Stimulated activated CD4-positive, alpha-beta T cell treated with anti-CD3 and anti-CD28 coated beads, Interleukin-2, amount 100 ng/mL, for 48 hours (primary cell): ENCODE data around the gene CDK5RAP1.

Experiments
- DNase-seq, 2 donors: peaks; one replicate each; pipeline ENCODE4 v3.0.0-alpha.2; 2020

CDK5RAP1 gene

GRCh38 chr20:33332905-33333456 is 68.3 kb downstream of the CDK5RAP1 start:
- DNase-seq: no peak

DNA sequence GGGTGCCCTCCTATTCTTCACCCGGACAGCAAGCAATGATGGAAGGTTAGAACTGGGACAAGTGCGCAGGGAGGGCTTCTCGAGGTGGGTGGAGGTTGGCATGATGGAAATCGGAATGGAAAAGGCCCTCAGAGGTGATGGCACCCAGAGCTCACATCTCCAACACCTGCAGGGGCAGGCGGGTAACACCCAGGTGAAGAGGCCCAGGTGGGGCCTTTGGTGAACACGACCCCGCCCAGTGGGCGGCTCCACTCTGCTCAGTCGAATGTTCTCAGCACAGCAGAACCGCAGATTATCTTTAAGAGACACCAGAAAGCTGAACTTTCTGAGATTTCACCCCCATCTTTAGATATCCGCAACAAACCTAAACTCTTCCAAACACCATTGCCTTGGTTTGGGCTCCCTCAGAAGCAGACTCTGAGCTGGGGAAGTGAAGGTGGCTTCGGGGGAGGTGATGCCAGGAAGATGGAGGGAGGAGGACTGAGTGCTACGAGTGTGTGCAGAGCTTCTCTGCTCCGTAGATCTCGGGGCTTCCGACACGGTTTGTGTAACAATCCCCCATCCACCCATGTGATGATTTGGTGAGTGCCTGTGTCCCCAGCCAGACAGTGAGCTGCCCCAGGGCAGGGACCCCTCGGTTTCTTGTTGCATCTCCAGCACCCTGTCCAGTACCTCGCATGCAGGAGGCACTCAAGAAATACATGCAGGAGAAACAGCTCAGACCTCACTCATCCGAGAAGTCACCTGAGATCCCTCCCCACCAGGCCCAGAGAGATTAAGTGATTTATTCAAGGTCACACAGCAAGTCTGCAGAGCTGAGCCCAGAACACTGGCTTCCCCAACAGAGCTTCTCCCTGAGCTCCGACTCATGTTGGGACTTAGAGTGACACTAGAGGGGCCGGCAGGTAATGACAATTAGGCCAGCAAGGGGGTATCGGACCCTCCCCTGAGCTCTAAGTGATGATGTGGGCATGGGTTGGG is 72.9 kb downstream of the CDK5RAP1 start:
- no peak for DNase-seq

DNA sequence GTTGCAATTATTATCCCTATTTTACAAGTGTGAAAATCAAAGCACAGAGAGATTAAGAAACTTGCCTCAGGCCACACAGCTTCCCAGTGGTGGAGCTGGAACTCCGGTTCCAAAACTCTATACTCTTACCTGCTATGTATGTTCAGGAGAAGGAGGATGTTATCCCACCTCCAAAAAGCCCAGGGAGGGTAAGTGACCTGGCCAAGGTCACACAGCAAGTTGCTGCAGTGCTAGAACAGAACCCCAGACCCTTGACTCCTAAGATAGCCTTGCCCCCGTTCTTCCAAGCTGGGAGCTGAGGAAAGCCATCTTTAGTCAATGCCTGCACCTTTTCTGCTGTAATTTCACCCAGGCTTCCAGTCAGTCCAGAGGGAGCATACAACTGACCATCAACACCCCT is 76.0 kb downstream of the CDK5RAP1 start:
- no peak for DNase-seq

DNA sequence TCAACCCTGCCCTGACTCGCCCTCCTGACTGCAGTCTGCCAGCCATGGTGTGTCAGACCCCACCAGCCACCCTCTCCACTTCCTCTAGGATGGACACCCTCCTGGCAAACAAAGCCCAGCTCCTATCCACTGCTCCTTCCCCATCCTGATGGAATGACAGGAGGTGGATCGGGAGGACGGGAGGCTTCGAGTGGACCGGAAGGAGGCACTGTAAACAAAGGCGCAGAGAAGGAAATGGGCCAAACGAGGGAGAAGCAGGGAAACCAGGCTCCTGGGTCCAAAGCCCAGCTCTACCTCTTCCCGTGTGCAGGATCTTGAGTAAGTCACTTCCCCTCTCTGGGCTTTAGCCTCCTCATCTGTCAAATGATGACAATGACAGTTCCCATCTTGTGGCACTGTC is 78.1 kb downstream of the CDK5RAP1 start:
- no peak for DNase-seq

GRCh38 chr20:33322456-33322855 is 78.9 kb downstream of the CDK5RAP1 start:
- DNase-seq: no peak

- DNase-seq: no peak
These were observed 81.3 kb downstream of the CDK5RAP1 start for GRCh38 chr20:33320006-33320405.

GRCh38 chr20:33318096-33318429 is 83.3 kb downstream of the CDK5RAP1 start:
- no peak for DNase-seq

- DNase-seq: no peak
These were observed 83.8 kb downstream of the CDK5RAP1 start for GRCh38 chr20:33317424-33318095.

GRCh38 chr20:33316958-33317357 is 84.4 kb downstream of the CDK5RAP1 start:
- DNase-seq: no peak

GRCh38 chr20:33316343-33316742 is 85.0 kb downstream of the CDK5RAP1 start:
- no peak for DNase-seq

DNA sequence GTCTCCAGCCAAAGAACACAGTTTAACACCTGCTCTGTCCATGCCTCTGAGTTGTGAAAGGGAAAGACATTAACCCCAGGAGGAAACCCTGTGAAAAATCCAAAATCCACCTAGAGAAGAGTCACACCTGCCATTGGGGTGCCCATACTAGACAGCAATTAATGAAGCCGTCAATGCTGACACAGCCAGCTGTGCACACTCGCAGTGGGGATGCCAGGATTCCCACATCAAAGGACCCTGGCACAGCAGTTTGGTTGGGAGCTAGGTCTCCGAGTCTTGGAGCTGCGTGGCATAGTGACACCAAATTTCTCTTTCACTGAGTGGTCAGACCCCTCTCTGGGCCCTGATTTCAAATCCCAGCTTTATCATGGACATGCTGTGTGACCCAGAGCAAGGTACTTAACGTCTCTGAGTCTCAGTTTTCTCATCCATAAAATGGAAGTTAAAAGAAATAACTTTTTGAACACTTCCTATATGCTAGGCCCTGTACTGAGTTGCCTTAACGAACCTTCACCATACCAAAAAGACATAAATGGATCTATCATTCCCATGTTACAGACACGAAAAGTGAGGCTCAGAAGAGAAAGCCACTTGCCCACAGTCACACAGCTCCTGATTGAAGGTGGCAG is 87.5 kb downstream of the CDK5RAP1 start:
- DNase-seq: no peak

GRCh38 chr20:33312583-33312982 is 88.7 kb downstream of the CDK5RAP1 start:
- no peak for DNase-seq

DNA sequence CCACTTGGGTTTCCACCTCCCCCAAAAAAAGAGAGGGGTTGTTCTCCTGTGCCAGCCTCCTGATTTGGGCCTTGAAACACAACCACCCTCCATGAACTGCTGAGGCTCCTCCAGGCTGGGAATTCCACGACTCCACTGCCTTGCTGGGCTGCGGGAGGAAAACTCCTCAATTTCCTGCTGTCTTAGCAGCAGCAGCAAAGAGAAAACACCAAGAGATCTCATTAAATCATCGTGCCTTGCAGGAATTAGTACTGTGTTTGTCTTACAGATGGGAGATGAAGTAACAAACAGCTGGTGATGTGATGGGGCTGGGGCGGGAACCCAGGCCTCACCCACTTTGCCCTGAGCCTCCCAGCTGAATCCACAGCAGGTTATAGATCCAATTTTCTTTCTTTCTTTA is 89.3 kb downstream of the CDK5RAP1 start:
- no peak for DNase-seq

GRCh38 chr20:33311011-33311410 is 90.3 kb downstream of the CDK5RAP1 start:
- no peak for DNase-seq

DNA sequence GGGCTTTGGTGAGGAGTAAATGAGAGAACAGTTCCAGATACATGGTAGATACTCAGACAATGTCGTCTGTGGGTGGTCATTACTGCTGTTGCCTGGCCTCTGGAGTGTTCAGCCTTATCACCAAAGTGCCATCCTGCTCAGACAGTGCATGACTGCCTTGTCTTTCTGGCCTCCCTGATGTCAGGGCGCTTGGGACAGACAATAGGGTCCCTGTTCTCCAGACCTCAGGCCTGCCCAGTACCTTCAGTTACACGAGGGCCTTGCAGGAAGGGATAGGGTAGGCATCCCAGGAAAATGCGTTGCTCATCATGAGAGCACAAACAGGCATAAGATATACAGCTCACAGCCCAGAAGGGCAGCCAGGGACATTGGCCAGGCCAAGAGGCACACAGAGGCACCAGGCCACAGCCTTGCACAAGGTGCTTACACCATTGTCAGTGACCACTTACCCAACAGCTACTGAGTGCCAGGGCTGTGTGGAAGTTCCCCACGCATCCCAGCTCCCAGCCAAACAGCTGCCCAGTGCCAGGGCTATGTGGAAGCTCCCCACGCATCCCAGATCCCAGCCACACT is 90.9 kb downstream of the CDK5RAP1 start:
- no peak for DNase-seq

DNA sequence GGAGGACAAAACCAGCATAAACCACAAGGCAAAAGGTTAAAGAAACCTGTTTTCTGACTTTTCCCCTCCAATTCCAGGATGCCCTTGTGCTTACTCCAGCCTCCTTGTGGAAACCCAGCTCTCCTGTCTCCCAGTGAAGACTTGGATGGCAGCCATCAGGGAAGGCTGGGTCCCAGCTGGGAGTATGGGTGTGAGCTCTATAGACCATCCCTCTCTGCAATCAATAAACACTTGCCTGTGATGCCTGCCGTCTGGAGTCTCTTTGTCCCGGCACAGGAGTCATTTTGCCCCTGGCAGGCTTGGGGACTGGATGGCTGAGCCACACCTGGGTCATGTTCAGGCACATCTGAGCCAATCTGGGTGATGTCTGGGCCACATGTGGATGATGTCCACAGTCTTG is 91.7 kb downstream of the CDK5RAP1 start:
- no peak for DNase-seq
